Hepatocyte (in vitro differentiated cells): ENCODE results near the gene HPS5. TPM values are rescaled to one million over a fixed set of nuclear protein-coding genes. Genes with fewer than 3 reads are reported as not detected.

Experiments used
- DNase-seq: peaks from one replicate; pipeline ENCODE4 v3.0.0-alpha.2; 2016; ENCODE audit warnings: low spot score
- H2AFZ ChIP-seq: fragments of 200-600 bp; sonication (generic); 2 replicates; pipeline ENCODE4 v1.6.0; 2016; ENCODE audit warnings: antibody characterized with exemption, mild to moderate bottlenecking
- H3K27ac ChIP-seq: fragments of 200-600 bp; sonication (generic); 2 replicates; pipeline ENCODE4 v1.5.1; 2016; ENCODE audit warnings: mild to moderate bottlenecking
- H3K27me3 ChIP-seq: fragments of 200-600 bp; sonication (generic); 2 replicates; pipeline ENCODE4 v1.6.1; 2016
- H3K36me3 ChIP-seq: fragments of 200-600 bp; sonication (generic); replicated peaks from 2 replicates; pipeline ENCODE4 v1.5.1; 2016; ENCODE audit warnings: low read depth; ENCODE audit not compliant: insufficient read depth
- H3K4me1 ChIP-seq: fragments of 200-600 bp; sonication (generic); 2 replicates; pipeline ENCODE4 v1.5.1; 2016; ENCODE audit warnings: mild to moderate bottlenecking, moderate library complexity; ENCODE audit not compliant: insufficient read depth
- H3K4me2 ChIP-seq: fragments of 200-600 bp; sonication (generic); 2 replicates; pipeline ENCODE4 v1.6.0; 2016
- H3K4me3 ChIP-seq: fragments of 200-600 bp; sonication (generic); 2 replicates; pipeline ENCODE4 v1.5.1; 2016; ENCODE audit warnings: mild to moderate bottlenecking
- H3K79me2 ChIP-seq: fragments of 200-600 bp; sonication (generic); 2 replicates; pipeline ENCODE4 v1.6.0; 2017; ENCODE audit warnings: mild to moderate bottlenecking
- H3K9me2 ChIP-seq: fragments of 200-600 bp; sonication (generic); replicated peaks from 2 replicates; pipeline ENCODE4 v1.6.0; 2017; ENCODE audit warnings: mild to moderate bottlenecking; ENCODE audit not compliant: insufficient read depth
- H3K9me3 ChIP-seq: fragments of 200-600 bp; sonication (generic); 2 replicates; pipeline ENCODE4 v1.5.1; 2016; ENCODE audit warnings: low read depth, mild to moderate bottlenecking
- H4K20me1 ChIP-seq: fragments of 200-600 bp; sonication (generic); 2 replicates; pipeline ENCODE4 v1.6.0; 2016; ENCODE audit warnings: mild to moderate bottlenecking; ENCODE audit not compliant: insufficient read depth, poor library complexity, severe bottlenecking
- CTCF ChIP-seq: fragments of 200-600 bp; sonication (generic); IDR thresholded peaks from 2 replicates; pipeline ENCODE4 v1.5.1; 2016; ENCODE audit warnings: antibody characterized with exemption, mild to moderate bottlenecking; ENCODE audit not compliant: poor library complexity
- EZH2 ChIP-seq: fragments of 200-600 bp; sonication (generic); IDR thresholded peaks from 2 replicates; pipeline ENCODE4 v1.6.1; 2016; ENCODE audit warnings: antibody characterized with exemption, mild to moderate bottlenecking, borderline replicate concordance
- EZH2phosphoT487 ChIP-seq: fragments of 200-600 bp; sonication (generic); IDR thresholded peaks from one replicate; pipeline ENCODE4 v1.6.1; 2018; ENCODE audit warnings: antibody characterized with exemption, mild to moderate bottlenecking, low read depth, moderate library complexity; ENCODE audit not compliant: unreplicated experiment, severe bottlenecking
- WGBS: methylation state at CpG from one replicate; pipeline ENCODE4 v1.1.6; 2016; ENCODE audit warnings: low lambda C conversion rate; ENCODE audit errors: missing lambda C conversion rate; 5-methylcytosine and 5-hydroxymethylcytosine counted together
- polyA plus RNA-seq: library from polyadenylated mRNA; unstranded; fragments of >200 nt; fragmentation: Nextera tagmentation; extraction: Ambion mirVana; gene quantifications from 2 replicates; pipeline ENCODE4 v1.2.1, GENCODE V29; 2016
- total RNA-seq: library from RNA; depleted of rRNA; stranded (reverse); fragments of >200 nt; gene quantifications from 2 replicates; pipeline ENCODE4 v1.2.3, GENCODE V29; 2014

HPS5 gene
- total and polyA plus RNA-seq, 2 experiments from 2014 or later = 10.3 to 18.0 TPM

GRCh38 chr11:18261721-18262120 is 60.2 kb downstream of the HPS5 start:
- no peaks in the 10 kb centered on the region for H3K4me1 ChIP-seq
- H3K4me2 ChIP-seq = no peak overlapping the region
- no peak overlapping the region for H2AFZ ChIP-seq
- H3K36me3 ChIP-seq = no peaks in the 10 kb centered on the region
- H3K27me3 ChIP-seq = no peaks in the 10 kb centered on the region
- H3K4me3 ChIP-seq = no peak overlapping the region
- H3K9me3 ChIP-seq = no peaks in the 10 kb centered on the region
- no peak for DNase-seq
- TF ChIP-seq EZH2 (no peak), EZH2phosphoT487 (no peak), CTCF (no peak)
- 94% methylated on average over 14 of the region's 14 CpGs for WGBS
- no peaks in the 10 kb centered on the region for H3K9me2 ChIP-seq
- peak overlapping the region; percentile 53 for H3K27ac ChIP-seq
- H4K20me1 ChIP-seq = no peaks in the 10 kb centered on the region
- no peaks in the 10 kb centered on the region for H3K79me2 ChIP-seq

GRCh38 chr11:18259259-18259658 is 62.7 kb downstream of the HPS5 start:
- Histone ChIP-seq H2AFZ (no peak overlapping the region), H3K27me3 (no peaks in the 10 kb centered on the region), H3K4me3 (no peak overlapping the region), H3K4me2 (no peak overlapping the region), H3K36me3 (no peaks in the 10 kb centered on the region), H3K27ac (no peak overlapping the region), H4K20me1 (no peaks in the 10 kb centered on the region), H3K79me2 (no peaks in the 10 kb centered on the region), H3K4me1 (no peaks in the 10 kb centered on the region), H3K9me3 (no peaks in the 10 kb centered on the region), H3K9me2 (no peaks in the 10 kb centered on the region)
- no peak for DNase-seq
- no peak for TF ChIP-seq CTCF

GRCh38 chr11:18254781-18255361 is 67.1 kb downstream of the HPS5 start:
- Histone ChIP-seq H2AFZ (no peak overlapping the region), H3K27me3 (no peaks in the 10 kb centered on the region), H3K9me3 (no peaks in the 10 kb centered on the region), H3K79me2 (no peaks in the 10 kb centered on the region), H3K9me2 (no peaks in the 10 kb centered on the region), H3K36me3 (no peaks in the 10 kb centered on the region), H3K4me3 (no peak overlapping the region), H3K27ac (no peak overlapping the region), H3K4me2 (no peak overlapping the region), H4K20me1 (no peaks in the 10 kb centered on the region), H3K4me1 (no peaks in the 10 kb centered on the region)
- whole genome bisulfite sequencing = 78% methylated on average over 2 of the region's 2 CpGs
- DNase-seq = no peak
- TF ChIP-seq EZH2 (no peak), EZH2phosphoT487 (no peak)

- H3K27me3 ChIP-seq = no peaks in the 10 kb centered on the region
- no peaks in the 10 kb centered on the region for H3K36me3 ChIP-seq
- H3K27ac ChIP-seq = no peak overlapping the region
- no peak for DNase-seq
- no peaks in the 10 kb centered on the region for H3K9me3 ChIP-seq
- TF ChIP-seq EZH2 (no peak), CTCF (no peak)
- H2AFZ ChIP-seq = no peak overlapping the region
- H3K4me3 ChIP-seq = no peak overlapping the region
- no peaks in the 10 kb centered on the region for H3K9me2 ChIP-seq
- WGBS = 80% methylated on average over 11 of the region's 11 CpGs
- no peak overlapping the region for H3K4me2 ChIP-seq
- no peaks in the 10 kb centered on the region for H3K4me1 ChIP-seq
- no peaks in the 10 kb centered on the region for H3K79me2 ChIP-seq
- no peaks in the 10 kb centered on the region for H4K20me1 ChIP-seq
Observed at GRCh38 chr11:18253778-18254338, 68.1 kb downstream of the HPS5 start.
